Peyer's patch (tissue), 4 donors: ENCODE results near the gene NCAPG.
A peak's percentile ranks its signal among the peaks of the same experiment; 100 is the strongest.

Experiments
- CTCF ChIP-seq, 6 experiments: fragments of 450-650 bp in 4 of 6; fragments of 200-600 bp in 2 of 6; sonication (generic) in 1 of 6; IDR thresholded peaks; one replicate each; pipeline ENCODE4 v1.5.1; 2017 to 2019; ENCODE audit warnings: antibody characterized with exemption in 6 of 6, mild to moderate bottlenecking in 3 of 6, moderate library complexity in 1 of 6
- POLR2A ChIP-seq, 2 donors: fragments of 450-650 bp; IDR thresholded peaks; one replicate each; pipeline ENCODE4 v1.5.1; 2017; ENCODE audit warnings: antibody characterized with exemption in 2 of 2, mild to moderate bottlenecking in 2 of 2, moderate library complexity in 2 of 2

GRCh38 chr4:17762726-17763125 lies 48.1 kb upstream of the NCAPG start:
- TF ChIP-seq POLR2A (IDR thresholded peaks at IDR 0.05) (no peak), CTCF (IDR thresholded peaks at IDR 0.05) (peak in 1 of 6 experiments; percentile 5)
